ENCODE measurements around the gene RILP.

Gene RILP

GRCh38 chr17:1628856-1629503, 20.7 kb downstream of the RILP start:
- peak; percentile 68 to 75 for DNase-seq

GRCh38 chr17:1627982-1628855, 21.4 kb downstream of the RILP start, which contains the start of gene SLC43A2:
SLC43A2 (minus strand) TSS chr17:1628834; CDS start chr17:1627874, 960 bp downstream.
- DNase-seq: peak; percentile 10 to 64

GRCh38 chr17:1627182-1627981, 22.3 kb downstream of the RILP start:
- no peak for DNase-seq

GRCh38 chr17:1626333-1626732, 23.3 kb downstream of the RILP start:
- no peak for DNase-seq

- DNase-seq: no peak
Measured at GRCh38 chr17:1625581-1625980, 24.1 kb downstream of the RILP start.

GRCh38 chr17:1625053-1625452, 24.6 kb downstream of the RILP start:
- DNase-seq: no peak

GRCh38 chr17:1624650-1625049, 25.0 kb downstream of the RILP start:
- DNase-seq: no peak

- DNase-seq: no peak
Measured at GRCh38 chr17:1623057-1623630, 26.5 kb downstream of the RILP start.

- DNase-seq: no peak
Measured at GRCh38 chr17:1621273-1621954, 28.3 kb downstream of the RILP start.

GRCh38 chr17:1620486-1620885, 29.2 kb downstream of the RILP start:
- DNase-seq: no peak

- DNase-seq: no peak
Measured at GRCh38 chr17:1617620-1618174, 32.0 kb downstream of the RILP start.

- DNase-seq: no peak
Measured at GRCh38 chr17:1616101-1616500, 33.6 kb downstream of the RILP start.

GRCh38 chr17:1612400-1612799, 37.3 kb downstream of the RILP start:
- no peak for DNase-seq

- DNase-seq: no peak
Measured at GRCh38 chr17:1611715-1612114, 38.0 kb downstream of the RILP start.

- no peak for DNase-seq
Measured at GRCh38 chr17:1608676-1609075, 41.0 kb downstream of the RILP start.

GRCh38 chr17:1607971-1608320, 41.7 kb downstream of the RILP start:
- no peak for DNase-seq

GRCh38 chr17:1606352-1606985, 43.2 kb downstream of the RILP start:
- DNase-seq: no peak

- no peak for DNase-seq
Measured at GRCh38 chr17:1605681-1606351, 43.9 kb downstream of the RILP start.

- no peak for DNase-seq
Measured at GRCh38 chr17:1604831-1605528, 44.7 kb downstream of the RILP start.

- DNase-seq: no peak
Measured at GRCh38 chr17:1601571-1601970, 48.1 kb downstream of the RILP start.

Data from NCI-H187 (cell line).